Measurements from ENCODE around the gene HSPG2.
"Not testable (repeated sequence)": the region's sequence is repeated elsewhere in the genome, so short reads cannot be mapped to it uniquely, and the experiment has no call there.

Gene HSPG2

DNA sequence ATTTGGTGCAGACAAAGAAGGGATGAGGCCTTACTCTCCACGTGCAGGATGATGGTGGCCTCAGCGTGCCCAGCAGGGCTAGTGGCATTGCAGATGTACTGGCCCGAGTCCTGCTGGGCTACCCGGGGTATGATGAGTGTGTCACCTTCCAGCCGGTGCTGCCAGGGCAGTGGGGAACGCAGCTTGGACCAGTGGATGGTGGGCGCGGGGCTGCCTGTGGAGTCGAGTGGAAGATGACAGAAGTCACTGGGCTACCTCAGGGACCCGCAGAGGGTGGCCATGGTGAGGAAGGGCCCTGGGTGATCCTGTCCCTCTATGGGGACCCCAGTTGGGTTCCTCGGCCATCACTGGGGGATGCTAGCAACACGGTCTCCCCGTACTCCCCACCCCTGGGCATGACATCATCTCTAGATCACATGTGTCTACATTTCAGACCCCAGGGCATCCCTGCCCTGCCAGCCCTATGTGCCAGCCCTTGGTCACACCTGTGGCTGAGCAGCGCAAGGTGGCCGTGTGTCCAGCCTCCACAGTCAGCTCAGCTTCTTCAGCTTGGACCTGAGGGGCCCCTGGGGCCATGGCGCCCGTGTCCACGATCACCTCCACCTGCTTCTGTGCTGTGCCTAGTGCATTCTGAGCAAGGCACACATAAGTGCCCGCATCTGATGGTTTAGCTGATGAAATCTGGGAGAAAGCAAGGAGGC lies 97.6 kb downstream of the HSPG2 start:
- no peak for DNase-seq

GRCh38 chr1:21838359-21839157 lies 98.6 kb downstream of the HSPG2 start:
- no peak for DNase-seq

DNA sequence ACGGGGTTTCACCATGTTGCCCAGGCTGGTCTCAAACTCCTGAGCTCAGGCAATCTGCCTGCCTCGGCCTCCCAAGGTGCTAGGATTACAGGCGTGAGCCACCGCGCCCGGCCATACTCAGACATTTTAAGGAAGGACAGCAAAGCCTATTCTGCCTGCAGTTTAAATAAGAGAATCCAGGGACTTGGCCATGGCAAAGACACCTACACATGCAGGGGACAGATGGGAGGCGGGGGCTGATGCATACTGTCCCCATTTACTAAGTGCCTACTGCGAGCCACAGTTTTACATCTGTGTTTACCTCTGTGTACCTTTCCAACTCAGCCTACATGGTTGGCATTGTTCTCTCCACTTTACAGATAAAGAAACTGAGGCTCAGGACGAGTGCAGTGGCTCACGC lies 99.6 kb downstream of the HSPG2 start:
- DNase-seq = no peak

DNA sequence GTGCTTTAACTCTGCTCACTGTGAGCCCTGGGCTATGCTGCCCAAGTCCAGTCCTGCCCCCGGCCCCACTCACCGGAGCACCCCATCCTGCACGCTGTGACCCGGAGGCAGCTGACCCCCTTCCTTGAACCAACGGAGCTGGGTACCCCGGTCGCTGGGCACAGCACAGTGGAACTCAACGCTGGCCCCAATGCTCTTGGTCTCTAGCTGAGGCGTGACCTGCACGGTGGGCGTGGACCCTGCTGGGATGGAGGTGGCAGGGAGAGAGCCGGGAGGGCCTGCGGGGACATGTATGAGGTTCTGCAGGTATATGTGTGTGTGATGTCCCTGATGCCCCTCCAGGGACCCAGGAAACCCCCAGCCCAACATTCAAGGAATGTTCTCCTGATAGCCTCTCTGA lies 100.4 kb downstream of the HSPG2 start:
- DNase-seq = no peak

- no peak for DNase-seq
Observed at GRCh38 chr1:21836010-21836409, 101.1 kb downstream of the HSPG2 start.

GRCh38 chr1:21834666-21835065 lies 102.4 kb downstream of the HSPG2 start:
- no peak for DNase-seq

DNA sequence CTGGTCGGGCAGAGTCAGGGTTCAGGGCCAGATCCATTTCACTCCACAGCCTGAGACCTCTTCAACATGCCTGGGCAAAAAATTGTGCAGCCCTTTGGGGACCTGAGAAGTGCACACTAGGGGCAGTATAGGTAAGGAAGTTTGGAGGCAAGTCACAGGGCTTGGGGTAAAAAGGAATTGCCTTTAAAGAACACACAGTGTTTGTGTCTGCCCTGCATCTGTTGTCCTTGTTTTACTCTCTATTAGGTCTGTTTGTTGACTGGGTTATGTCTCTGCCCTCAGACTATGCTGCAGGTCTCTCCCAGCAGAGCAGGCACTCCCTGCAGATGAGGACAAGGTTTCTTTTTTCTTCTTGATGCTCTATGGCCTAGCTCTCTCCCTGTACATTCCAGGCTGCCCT lies 103.0 kb downstream of the HSPG2 start:
- DNase-seq = no peak

GRCh38 chr1:21833392-21833976 lies 103.6 kb downstream of the HSPG2 start:
- no peak for DNase-seq

DNA sequence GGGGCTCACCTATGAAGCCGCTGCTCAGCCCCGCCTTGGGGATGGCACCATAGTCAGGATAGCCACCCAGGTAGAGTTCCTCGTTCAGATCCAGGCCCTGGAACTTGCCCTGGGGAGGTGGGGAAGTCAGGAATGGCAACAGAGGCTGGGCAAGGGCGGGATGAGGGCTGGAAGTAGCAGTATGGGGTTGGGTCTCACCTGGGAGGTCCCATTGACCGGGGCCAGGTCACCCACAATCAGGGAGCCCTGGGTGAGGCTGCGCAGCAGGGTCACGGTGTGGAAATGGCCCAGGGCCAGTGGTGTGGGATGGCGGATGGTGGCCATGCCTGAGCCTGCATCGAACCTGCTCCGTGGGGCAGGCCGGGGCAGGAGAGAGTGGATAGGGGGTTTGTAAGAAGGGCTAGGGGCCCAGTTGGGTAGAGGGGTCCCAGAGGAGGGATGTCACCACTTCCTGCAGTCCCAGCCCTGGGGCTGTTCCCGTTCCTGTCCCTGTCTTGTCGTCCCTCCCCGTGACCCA lies 105.6 kb downstream of the HSPG2 start:
- DNase-seq = peak; percentile 47

DNA sequence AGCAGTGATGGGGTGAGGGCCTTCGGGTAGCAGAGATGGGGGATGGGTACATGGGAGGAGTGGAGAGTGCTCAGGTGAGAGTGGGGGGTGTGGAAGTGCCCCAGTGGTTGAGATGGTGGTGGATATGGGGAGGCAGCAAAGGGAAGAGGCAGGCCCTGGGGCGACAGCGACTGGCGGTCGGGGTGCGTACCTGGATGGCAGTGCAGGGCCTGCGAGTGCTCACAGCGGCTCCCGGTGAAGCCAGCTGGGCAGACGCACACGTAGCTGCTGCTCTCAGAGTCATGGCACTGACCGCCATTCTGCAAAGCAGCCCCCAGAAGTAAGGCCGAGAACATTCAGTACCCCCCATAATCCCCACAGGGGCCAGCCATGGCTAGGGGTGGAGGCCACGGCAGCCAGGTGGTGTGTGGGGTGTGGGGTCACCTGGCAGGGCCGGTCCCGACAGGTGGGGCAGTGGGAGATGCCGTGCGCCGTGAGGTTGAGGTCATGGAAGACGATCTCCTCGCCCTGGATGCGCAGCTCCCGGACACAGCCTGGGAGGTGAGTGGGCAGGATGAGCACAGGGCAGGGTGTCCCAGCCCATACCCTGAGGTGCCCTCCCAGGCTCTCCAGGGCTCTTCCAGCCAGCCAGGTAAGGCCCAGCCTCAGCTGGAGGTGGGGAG lies 106.2 kb downstream of the HSPG2 start:
- DNase-seq = no peak

- DNase-seq = no peak
Observed at GRCh38 chr1:21829294-21829693, 107.8 kb downstream of the HSPG2 start.

DNA sequence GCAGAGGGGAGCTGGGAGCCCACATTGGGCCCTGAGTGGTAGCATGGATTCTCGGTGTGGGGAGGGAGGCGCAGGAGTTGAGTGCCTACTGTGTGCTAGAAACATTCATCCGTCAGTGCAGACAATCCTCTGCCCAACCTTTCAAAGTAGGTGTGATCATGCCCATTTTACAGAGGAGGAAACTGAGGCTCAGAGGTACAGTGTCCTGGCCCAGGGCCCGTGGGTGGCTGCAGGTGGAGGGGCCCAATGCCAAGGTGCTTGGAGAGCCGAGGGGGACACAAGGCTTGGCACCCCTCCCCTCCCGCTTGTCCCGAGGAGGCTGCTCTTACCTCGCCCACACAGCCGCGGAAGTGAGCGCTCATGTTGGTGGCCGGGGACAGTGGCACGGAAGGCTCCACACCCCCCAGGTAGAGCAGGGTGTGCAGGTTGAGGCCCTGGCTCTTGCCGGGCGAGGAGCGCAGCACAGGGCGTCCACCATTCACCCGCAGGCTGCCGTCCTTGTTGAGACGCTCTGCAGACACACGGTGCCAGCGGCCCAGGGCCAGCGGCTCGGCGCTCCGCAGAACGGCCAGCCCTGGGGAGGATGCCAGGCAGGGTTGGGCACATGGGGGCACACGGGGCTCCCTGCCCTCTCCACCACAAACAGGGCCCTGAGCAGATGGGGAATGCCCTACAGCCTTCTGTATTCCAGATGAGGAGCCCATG lies 108.5 kb downstream of the HSPG2 start:
- DNase-seq = no peak

- DNase-seq = no peak
Observed at GRCh38 chr1:21828075-21828474, 109.0 kb downstream of the HSPG2 start.

GRCh38 chr1:21827141-21827679 lies 109.9 kb downstream of the HSPG2 start:
- DNase-seq = no peak

- DNase-seq = not testable (repeated sequence)
Observed at GRCh38 chr1:21826694-21827093, 110.4 kb downstream of the HSPG2 start.

DNA sequence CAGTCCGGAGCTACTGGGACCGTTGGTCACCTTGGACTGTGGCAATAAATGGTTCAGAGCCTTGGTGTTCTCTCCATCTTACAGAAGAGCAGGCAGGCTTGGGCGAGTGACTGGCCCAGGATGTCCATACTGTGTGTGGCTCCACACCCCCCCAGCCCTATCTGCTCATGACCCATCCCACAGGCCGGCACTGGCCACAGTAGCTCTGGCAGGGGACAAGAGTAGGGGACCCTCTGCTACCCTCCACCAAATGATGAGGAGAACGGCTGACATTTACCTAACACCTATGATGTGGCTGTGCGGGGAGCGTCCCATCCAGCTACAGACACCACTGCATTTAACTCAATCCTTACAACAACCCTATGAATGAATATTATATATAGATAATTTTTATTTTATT lies 111.7 kb downstream of the HSPG2 start:
- DNase-seq = no peak

DNA sequence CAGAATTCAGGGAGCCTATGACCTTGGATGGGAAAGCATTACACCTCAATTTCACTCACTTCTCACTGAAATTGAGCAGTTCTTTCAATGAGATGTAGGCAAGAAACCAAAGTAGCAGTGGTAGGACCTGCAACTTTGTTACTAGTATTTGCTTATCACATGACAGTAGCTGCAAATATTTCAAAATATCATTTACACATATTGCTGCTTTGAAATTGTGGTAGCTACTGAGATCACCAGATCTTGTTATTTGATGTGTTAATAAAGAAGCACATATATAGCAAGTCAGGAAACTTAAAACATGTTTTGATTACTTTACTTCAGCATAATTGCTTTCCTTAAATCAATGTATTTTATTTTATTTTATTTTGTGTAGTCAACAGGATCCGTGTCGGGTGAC lies 112.2 kb downstream of the HSPG2 start:
- DNase-seq = no peak

DNA sequence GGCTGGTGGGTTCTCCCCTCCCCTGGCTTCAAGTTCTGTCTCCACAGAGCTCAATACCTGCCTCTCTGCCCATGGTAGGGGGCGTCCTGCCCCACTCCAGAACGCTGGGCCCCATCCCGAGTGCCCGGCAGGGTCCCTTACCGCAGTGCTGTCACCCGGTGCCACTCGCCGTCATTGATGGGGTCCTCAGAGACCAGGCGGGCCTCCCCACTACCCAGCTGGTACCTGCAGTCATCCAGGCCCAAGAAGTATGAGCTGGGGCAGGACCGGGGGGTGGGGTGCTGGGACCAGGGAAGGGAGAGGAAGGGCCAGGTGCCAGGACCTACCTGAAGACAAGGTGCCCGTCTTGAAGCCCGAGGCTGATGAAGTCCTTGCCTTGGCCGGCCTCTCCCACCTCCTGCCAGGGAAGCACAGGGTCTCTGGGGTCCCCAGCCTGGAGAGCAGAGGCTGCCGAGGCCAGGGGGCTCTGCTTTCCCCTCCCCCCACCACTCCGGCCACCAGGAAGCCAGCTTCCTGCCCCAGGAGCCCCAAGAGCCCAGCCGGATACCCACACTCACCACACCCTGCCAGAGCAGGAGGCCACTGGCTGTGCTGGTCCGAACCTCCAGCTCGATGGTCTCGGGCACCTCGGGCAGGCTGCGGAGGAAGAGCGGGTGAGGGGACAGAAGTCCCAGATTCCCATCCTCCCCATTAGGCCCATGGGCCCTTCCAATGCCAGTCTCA lies 113.0 kb downstream of the HSPG2 start:
- DNase-seq = no peak

DNA sequence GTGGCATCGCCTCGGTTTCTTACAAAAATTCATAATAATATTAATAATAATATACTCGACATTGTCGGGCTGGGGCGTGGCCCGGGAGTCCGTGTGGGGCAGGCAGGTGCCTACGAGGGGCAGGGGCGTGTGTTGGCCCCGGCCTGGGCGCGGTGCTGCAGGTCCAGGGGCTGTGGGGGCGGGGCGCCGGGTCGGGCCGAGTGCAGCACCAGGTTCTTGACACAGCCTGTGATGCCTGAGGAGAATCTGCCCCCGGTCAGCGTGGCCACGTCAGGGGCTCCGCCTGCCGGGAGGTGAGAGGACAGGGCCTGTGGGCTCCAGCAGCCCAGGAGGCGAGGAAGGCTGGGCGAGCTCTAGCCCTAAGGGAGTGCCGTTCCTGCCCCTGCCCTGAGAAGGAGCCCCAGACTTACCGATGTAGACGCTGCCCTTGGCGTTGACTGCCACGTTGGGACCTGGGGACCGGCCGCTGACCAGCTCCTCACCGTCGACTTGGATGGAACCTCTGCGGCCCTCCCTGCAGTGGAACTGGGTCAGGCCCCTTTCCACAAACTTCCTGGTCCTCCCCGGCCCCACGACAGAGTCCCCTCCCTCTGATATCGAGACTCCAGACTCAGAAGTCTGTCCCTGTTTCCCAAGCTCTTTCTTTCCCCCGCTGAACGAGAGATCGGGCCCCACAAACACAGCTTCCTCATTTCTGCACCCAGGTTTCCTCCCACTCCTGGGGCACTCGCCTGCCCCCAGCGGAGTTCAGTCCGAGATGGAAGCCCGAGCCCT lies 113.7 kb downstream of the HSPG2 start:
- no peak for DNase-seq

DNA sequence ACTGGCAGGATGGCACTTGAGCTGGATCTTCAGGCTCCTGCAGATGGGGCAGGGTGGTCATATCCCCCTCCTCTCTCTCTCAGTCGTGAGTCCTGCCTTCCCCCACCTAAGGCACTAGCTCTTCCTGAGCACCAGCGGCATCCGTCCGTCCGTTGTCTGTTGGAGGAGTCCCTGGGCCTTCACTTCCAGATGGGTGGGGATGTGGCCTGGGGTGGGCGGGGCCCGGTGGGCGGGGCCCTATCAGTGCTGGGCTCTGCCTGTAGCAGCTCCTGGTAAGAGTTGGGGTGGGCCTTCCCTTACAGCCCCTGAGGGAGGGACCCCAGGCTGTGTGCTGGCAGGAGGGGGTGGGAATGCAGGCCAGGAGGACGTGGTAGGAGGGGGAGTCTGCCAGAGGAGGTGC lies 114.8 kb downstream of the HSPG2 start:
- DNase-seq = no peak
